ENCODE results near the gene BRD8.

BRD8 gene

GRCh38 chr5:138102454-138103318 is 75.7 kb downstream of the BRD8 start:
- no peak for DNase-seq (ENCODE audit: low read depth)

GRCh38 chr5:138096997-138097828 is 81.2 kb downstream of the BRD8 start:
- no peak for DNase-seq (ENCODE audit: low read depth)

- no peak for DNase-seq (ENCODE audit: low read depth)
Observed at GRCh38 chr5:138096363-138096762, 82.1 kb downstream of the BRD8 start.

GRCh38 chr5:138095100-138095907 is 83.1 kb downstream of the BRD8 start:
- no peak for DNase-seq (ENCODE audit: low read depth)

GRCh38 chr5:138093036-138093435 is 85.4 kb downstream of the BRD8 start:
- no peak for DNase-seq (ENCODE audit: low read depth)

- no peak for DNase-seq (ENCODE audit: low read depth)
Observed at GRCh38 chr5:138092301-138092700, 86.1 kb downstream of the BRD8 start.

GRCh38 chr5:138091685-138092084 is 86.7 kb downstream of the BRD8 start:
- DNase-seq (ENCODE audit: low read depth), result no peak

Data from GM04503 (cell line).